H1 (cell line): ENCODE results near the gene QRICH2. TPM values are rescaled to one million over a fixed set of nuclear protein-coding genes. Genes with fewer than 3 reads are reported as not detected.

ENCODE experiments used
- CTCF ChIA-PET: fragments of 300-600 bp; sonication (Branson Sonifier 250); formaldehyde crosslinking; loops from one replicate; lab custom pipeline; 2021; ENCODE audit not compliant: partially characterized antibody; lab: Charles Lee
- POLR2A ChIA-PET: fragments of 300-600 bp; sonication (Branson Sonifier 250); formaldehyde crosslinking; loops from one replicate; lab custom pipeline; 2021; ENCODE audit warnings: inconsistent platforms; ENCODE audit not compliant: partially characterized antibody; lab: Charles Lee
- DNase-seq, 2 experiments: peaks; one replicate each; pipeline versions ENCODE4 v3.0.0 to v3.0.0-alpha.2; 2010 to 2022; ENCODE audit warnings: low spot score in 2 of 2, low read depth in 1 of 2, mixed read lengths in 1 of 2
- FAIRE-seq: peaks from 2 replicates; lab custom pipeline; 2011; peaks lifted over from hg19 to GRCh38; lab: Jason Lieb, UNC
- H2AFZ ChIP-seq: 2 replicates; pipeline ENCODE4 v1.8.1; 2012; ENCODE audit warnings: low read length, inconsistent platforms
- H2AK5ac ChIP-seq: 2 replicates; pipeline ENCODE4 v1.6.1; 2013; ENCODE audit warnings: low read depth, low read length
- H2BK120ac ChIP-seq: replicated peaks from 2 replicates; pipeline ENCODE3; 2013; ENCODE audit warnings: low read depth, low read length, inconsistent platforms
- H2BK12ac ChIP-seq: 2 replicates; pipeline ENCODE4 v1.6.1; 2013; ENCODE audit warnings: low read depth, low read length
- H2BK15ac ChIP-seq: 2 replicates; pipeline ENCODE4 v1.6.1; 2013; ENCODE audit warnings: low read length
- H2BK20ac ChIP-seq: 2 replicates; pipeline ENCODE4 v1.6.1; 2013; ENCODE audit warnings: low read length
- H2BK5ac ChIP-seq: 2 replicates; pipeline ENCODE4 v1.6.1; 2013; ENCODE audit warnings: low read depth, low read length
- H3K14ac ChIP-seq: 2 replicates; pipeline ENCODE4 v1.6.1; 2013; ENCODE audit warnings: inconsistent platforms; ENCODE audit not compliant: insufficient read length
- H3K18ac ChIP-seq: 2 replicates; pipeline ENCODE4 v1.6.1; 2013; ENCODE audit warnings: low read length; ENCODE audit errors: extremely low read depth
- H3K23ac ChIP-seq: 2 replicates; pipeline ENCODE4 v1.6.1; 2013; ENCODE audit warnings: inconsistent platforms; ENCODE audit not compliant: insufficient read length
- H3K23me2 ChIP-seq: 2 replicates; pipeline ENCODE4 v1.6.1; 2013; ENCODE audit warnings: low read depth, low read length
- H3K27ac ChIP-seq: 2 replicates; pipeline ENCODE4 v1.6.1; 2011; ENCODE audit warnings: low read depth, low read length, inconsistent platforms
- H3K27me3 ChIP-seq, 4 experiments: replicated peaks in 1 of 4; 1 replicate in 1 of 4; 2 replicates in 3 of 4; pipeline versions ENCODE4 v1.6.1 to v1.8.1; 2011 to 2013; ENCODE audit warnings: low read length in 3 of 4, mild to moderate bottlenecking in 3 of 4, inconsistent platforms in 2 of 4, mixed read lengths in 2 of 4, moderate library complexity in 1 of 4; ENCODE audit not compliant: control insufficient read depth in 3 of 4, insufficient read depth in 3 of 4; ENCODE audit errors: extremely low read depth in 1 of 4
- H3K36me3 ChIP-seq, 4 experiments: 2 replicates each; pipeline versions ENCODE4 v1.6.1 to v1.8.1; 2011 to 2013; ENCODE audit warnings: mild to moderate bottlenecking in 4 of 4, low read length in 3 of 4, moderate library complexity in 2 of 4, control low read depth in 1 of 4, inconsistent platforms in 1 of 4; ENCODE audit not compliant: insufficient read depth in 4 of 4, control insufficient read depth in 2 of 4
- H3K4ac ChIP-seq: replicated peaks from 2 replicates; pipeline ENCODE3; 2013; ENCODE audit warnings: low read length, low read depth, mixed read lengths, inconsistent platforms; ENCODE audit not compliant: insufficient read length
- H3K4me1 ChIP-seq, 4 experiments: replicated peaks in 1 of 4; 1 replicate in 1 of 4; 2 replicates in 3 of 4; pipeline versions ENCODE4 v1.6.1 to v1.8.1; 2011 to 2013; ENCODE audit warnings: low read length in 3 of 4, inconsistent platforms in 2 of 4, mixed read lengths in 1 of 4; ENCODE audit not compliant: insufficient read depth in 4 of 4, control insufficient read depth in 3 of 4
- H3K4me2 ChIP-seq, 2 experiments: 2 replicates each; pipeline versions ENCODE4 v1.6.1 to v1.8.1; 2011 to 2013; ENCODE audit warnings: low read depth in 2 of 2, low read length in 2 of 2, control low read depth in 1 of 2, inconsistent platforms in 1 of 2, mild to moderate bottlenecking in 1 of 2; ENCODE audit not compliant: insufficient read depth in 1 of 2
- H3K4me3 ChIP-seq, 4 experiments: fragments of 200-600, 300-600 bp in 1 of 4; sonication (generic), shearing (Covaris generic), sonication (Bioruptor Twin) in 1 of 4; 2 replicates each; pipeline versions ENCODE4 v1.5.1 to v1.8.1; 2011 to 2016; ENCODE audit warnings: low read length in 4 of 4, low read depth in 3 of 4, control low read depth in 2 of 4, inconsistent platforms in 2 of 4, mild to moderate bottlenecking in 2 of 4, mixed read lengths in 1 of 4, moderate library complexity in 1 of 4; ENCODE audit not compliant: insufficient read depth in 2 of 4; ENCODE audit errors: extremely low read depth in 1 of 4
- H3K56ac ChIP-seq: replicated peaks from 2 replicates; pipeline ENCODE3; 2013; ENCODE audit warnings: low read depth, mild to moderate bottlenecking, mixed read lengths, low read length, inconsistent platforms; ENCODE audit not compliant: insufficient read length
- H3K79me1 ChIP-seq: 2 replicates; pipeline ENCODE4 v1.6.1; 2013; ENCODE audit warnings: low read depth, low read length, control low read depth
- H3K79me2 ChIP-seq, 2 experiments: 2 replicates each; pipeline versions ENCODE4 v1.6.1 to v1.8.1; 2012 to 2013; ENCODE audit warnings: low read length in 2 of 2, mild to moderate bottlenecking in 2 of 2, inconsistent platforms in 1 of 2; ENCODE audit not compliant: insufficient read depth in 2 of 2, control insufficient read depth in 1 of 2
- H3K9ac ChIP-seq, 4 experiments: replicated peaks in 1 of 4; 1 replicate in 1 of 4; 2 replicates in 3 of 4; pipeline versions ENCODE4 v1.6.1 to v1.8.1; 2011 to 2013; ENCODE audit warnings: low read depth in 3 of 4, low read length in 3 of 4, control low read depth in 2 of 4, mild to moderate bottlenecking in 2 of 4, moderate library complexity in 2 of 4, inconsistent platforms in 1 of 4; ENCODE audit errors: extremely low read depth in 1 of 4
- H3K9me3 ChIP-seq, 2 experiments: 2 replicates each; pipeline versions ENCODE4 v1.6.1 to v1.8.1; 2012 to 2013; ENCODE audit warnings: mild to moderate bottlenecking in 2 of 2, moderate library complexity in 2 of 2, control low read depth in 1 of 2, inconsistent platforms in 1 of 2, low read depth in 1 of 2, low read length in 1 of 2, mixed read lengths in 1 of 2; ENCODE audit not compliant: insufficient read depth in 2 of 2
- H4K20me1 ChIP-seq, 2 experiments: replicated peaks in 1 of 2; 2 replicates each; pipeline versions ENCODE3 to v1.8.1; 2011 to 2013; ENCODE audit warnings: inconsistent platforms in 2 of 2, low read length in 2 of 2, mild to moderate bottlenecking in 1 of 2; ENCODE audit not compliant: insufficient read depth in 2 of 2, control insufficient read depth in 1 of 2
- H4K5ac ChIP-seq: 2 replicates; pipeline ENCODE4 v1.6.1; 2013; ENCODE audit warnings: low read length, low read depth, mixed read lengths, inconsistent platforms; ENCODE audit not compliant: insufficient read length
- H4K8ac ChIP-seq: 2 replicates; pipeline ENCODE4 v1.8.0; 2013; ENCODE audit warnings: mild to moderate bottlenecking, moderate library complexity, low read length, inconsistent platforms; ENCODE audit not compliant: insufficient read depth; ENCODE audit errors: extremely low read depth
- H4K91ac ChIP-seq: replicated peaks from 2 replicates; pipeline ENCODE3; 2013; ENCODE audit warnings: low read length, mixed read lengths, inconsistent platforms; ENCODE audit not compliant: insufficient read length
- BCL11A ChIP-seq, 2 experiments: IDR thresholded peaks; one replicate each; pipeline ENCODE4 v1.6.1; 2011; ENCODE audit warnings: low read depth in 2 of 2, low read length in 2 of 2, mild to moderate bottlenecking in 2 of 2
- CTBP2 ChIP-seq: IDR thresholded peaks from 2 replicates; pipeline ENCODE4 v1.7.0; 2011; ENCODE audit warnings: borderline replicate concordance, mild to moderate bottlenecking, moderate library complexity, mixed read lengths, low read length; ENCODE audit not compliant: insufficient read depth, insufficient read length
- CTCF ChIP-seq, 3 experiments: IDR thresholded peaks; 1 replicate in 2 of 3; 2 replicates in 1 of 3; pipeline versions ENCODE4 v1.5.1 to v1.6.1; 2011; ENCODE audit warnings: low read length in 3 of 3, mild to moderate bottlenecking in 3 of 3, inconsistent platforms in 2 of 3, low read depth in 1 of 3, moderate library complexity in 1 of 3; ENCODE audit not compliant: insufficient read depth in 1 of 3; ENCODE audit errors: control extremely low read depth in 1 of 3
- KDM4A ChIP-seq: IDR thresholded peaks from one replicate; pipeline ENCODE4 v1.7.1; 2012; ENCODE audit warnings: low read depth, mild to moderate bottlenecking, moderate library complexity, low read length, inconsistent platforms; ENCODE audit not compliant: severe bottlenecking
- NANOG ChIP-seq: IDR thresholded peaks from 2 replicates; pipeline ENCODE4 v1.6.1; 2011; ENCODE audit warnings: low read length, low read depth, mild to moderate bottlenecking, inconsistent platforms; ENCODE audit not compliant: insufficient read depth, poor library complexity, severe bottlenecking
- POU5F1 ChIP-seq: IDR thresholded peaks from 2 replicates; pipeline ENCODE4 v1.6.1; 2011; ENCODE audit warnings: low read depth, mild to moderate bottlenecking, low read length, moderate library complexity
- RXRA ChIP-seq: IDR thresholded peaks from 2 replicates; pipeline ENCODE4 v1.6.1; 2011; ENCODE audit warnings: low read depth, mild to moderate bottlenecking, low read length, moderate library complexity; ENCODE audit not compliant: insufficient read depth
- SAP30 ChIP-seq: fragments of 300-600 bp; sonication (generic); IDR thresholded peaks from 2 replicates; pipeline ENCODE4 v1.7.1; 2012; ENCODE audit warnings: low read length, moderate library complexity, mild to moderate bottlenecking, inconsistent platforms; ENCODE audit not compliant: insufficient read depth, insufficient replicate concordance
- SRF ChIP-seq: IDR thresholded peaks from 2 replicates; pipeline ENCODE4 v1.6.1; 2011; ENCODE audit warnings: mild to moderate bottlenecking, low read depth, low read length, moderate library complexity
- SUZ12 ChIP-seq: fragments of 200-600 bp; sonication (generic); IDR thresholded peaks from 2 replicates; pipeline ENCODE4 v1.6.1; 2012; ENCODE audit warnings: mild to moderate bottlenecking, inconsistent platforms, low read length, moderate library complexity, mixed read lengths
- TCF12 ChIP-seq: IDR thresholded peaks from 2 replicates; pipeline ENCODE4 v1.6.1; 2011; ENCODE audit warnings: low read depth, mild to moderate bottlenecking, low read length
- WGBS, 2 experiments: shearing (Covaris generic) in 1 of 2; methylation state at CpG; one replicate each; pipeline versions ENCODE4 v1.1.6 to v1.1.7; 2013 to 2015; ENCODE audit warnings: low lambda C conversion rate in 2 of 2, mixed read lengths in 2 of 2, inconsistent platforms in 1 of 2, low coverage in 1 of 2, missing lambda C conversion rate in 1 of 2; ENCODE audit not compliant: insufficient replicate concordance in 2 of 2, insufficient coverage in 1 of 2, insufficient read length in 1 of 2; ENCODE audit errors: extremely low coverage in 1 of 2, missing lambda C conversion rate in 1 of 2; 5-methylcytosine and 5-hydroxymethylcytosine counted together
- polyA plus RNA-seq, 7 experiments: library from polyadenylated mRNA; depleted of rRNA in 3 of 7; stranded (reverse) in 5 of 7; unstranded in 2 of 7; fragments of >200 nt in 5 of 7; fragments of 200-250 nt in 2 of 7; gene quantifications; 1 replicate in 5 of 7; 2 replicates in 1 of 7; 4 replicates in 1 of 7; pipeline versions ENCODE4 v1.2.1 to v1.2.3, GENCODE V29; 2011 to 2013; ENCODE audit warnings: missing spikeins in 2 of 7, mixed read lengths in 2 of 7
- total RNA-seq: library from RNA; stranded (reverse); fragmentation: NEBNext Ultra II Directional; extraction: Animal tissue kit (Norgen Biotek cat#: 25700); gene quantifications from 2 replicates; pipeline ENCODE4 v1.2.1, GENCODE V29; 2021

QRICH2 gene
- total and polyA plus RNA-seq, 2 of the 8 experiments (the other 6 are each of a cell fraction or from before 2014, with no cell fraction given), result 2.8 to 3.8 TPM

- Histone ChIP-seq H3K79me1 (peaks cover 4% of the 10 kb centered on the region; the same call in 1 of the 2 replicates), H2AK5ac (no peak overlapping the region), H4K91ac (no peak overlapping the region), H2BK15ac (no peak overlapping the region), H3K18ac (no peak overlapping the region), H3K27me3 (no peaks in the 10 kb centered on the region), H3K4me2 (no peak overlapping the region), H3K27ac (no peak overlapping the region), H2BK5ac (no peak overlapping the region), H3K23ac (no peak overlapping the region), H2BK12ac (no peak overlapping the region), H3K9ac (no peak overlapping the region), H4K8ac (no peak overlapping the region), H4K20me1 (peaks cover 0 to 5% of the 10 kb centered on the region in 2 experiments), H3K36me3 (peaks cover 3 to 31% (median 9%) of the 10 kb centered on the region in 4 experiments; a peak in 5 of 8 replicates), H2BK20ac (no peak overlapping the region), H3K23me2 (no peaks in the 10 kb centered on the region), H3K4me1 (no peaks in the 10 kb centered on the region), H3K9me3 (no peaks in the 10 kb centered on the region), H3K14ac (no peak overlapping the region), H3K4ac (no peak overlapping the region), H3K79me2 (no peaks in the 10 kb centered on the region; a peak in 1 of 4 replicates), H4K5ac (no peak overlapping the region), H3K56ac (no peak overlapping the region), H3K4me3 (no peak overlapping the region), H2AFZ (no peak overlapping the region), H2BK120ac (no peak overlapping the region)
- DNase-seq (no peak), FAIRE-seq (no peak)
- CTCF ChIA-PET, result interaction anchor here (0.6 to 6.3 kb wide), 4 partner anchors 10 to 254 kb away, joined by 3 to 32 read pairs (median 3); partner anchors contain the start of gene PRPSAP1
- POLR2A ChIA-PET, result interaction anchor here (0.6 kb wide), 1 partner anchor 24 kb away, joined by 4 read pairs; no protein-coding TSS in a partner anchor
- 94% methylated on average over 8 of the region's 8 CpGs; no CpG with 5 or more reads in 1 of the 2 experiments for WGBS, 2 experiments
- TF ChIP-seq RXRA (no peak), TCF12 (no peak), CTCF (IDR thresholded peaks at IDR 0.05; ENCODE audit: control extremely low read depth in 1 of 3, insufficient read depth in 1 of 3, low read depth in 1 of 3, low read length in 3 of 3) (no peak), NANOG (no peak), SAP30 (no peak), POU5F1 (no peak), SUZ12 (no peak), BCL11A (IDR thresholded peaks at IDR 0.05; ENCODE audit: low read depth in 2 of 2, low read length in 2 of 2) (no peak), CTBP2 (no peak), SRF (no peak), KDM4A (no peak)
Measured at GRCh38 chr17:76329664-76330063, 21.6 kb upstream of the QRICH2 start.
